Germinal center (tissue), 1 donor: ENCODE data around the gene CLDN19.

Experiments used
- DNase-seq: peaks from one replicate; pipeline ENCODE4 v3.0.0; 2012; ENCODE audit warnings: mixed read lengths, low spot score

CLDN19 gene

DNA sequence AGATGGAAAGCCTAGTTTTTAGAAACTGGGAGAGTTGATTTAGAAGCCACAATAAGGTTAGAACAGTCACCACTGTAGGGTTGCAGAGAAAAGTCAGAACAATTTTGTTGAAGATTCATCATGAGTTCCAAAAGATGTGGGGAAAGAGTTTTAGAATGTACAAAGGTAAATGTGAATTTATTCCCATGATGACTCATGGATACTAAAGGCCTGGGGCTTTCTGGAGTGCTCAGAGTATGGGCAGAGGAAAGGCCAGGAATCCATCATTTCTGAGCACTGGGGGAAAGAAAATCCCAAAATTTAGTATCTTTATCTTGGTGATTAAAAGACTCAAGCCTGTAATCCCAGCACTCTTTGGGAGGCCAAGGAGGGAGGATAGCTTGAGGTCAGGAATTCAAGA, 40.0 kb downstream of the CLDN19 start:
- no peak for DNase-seq

DNA sequence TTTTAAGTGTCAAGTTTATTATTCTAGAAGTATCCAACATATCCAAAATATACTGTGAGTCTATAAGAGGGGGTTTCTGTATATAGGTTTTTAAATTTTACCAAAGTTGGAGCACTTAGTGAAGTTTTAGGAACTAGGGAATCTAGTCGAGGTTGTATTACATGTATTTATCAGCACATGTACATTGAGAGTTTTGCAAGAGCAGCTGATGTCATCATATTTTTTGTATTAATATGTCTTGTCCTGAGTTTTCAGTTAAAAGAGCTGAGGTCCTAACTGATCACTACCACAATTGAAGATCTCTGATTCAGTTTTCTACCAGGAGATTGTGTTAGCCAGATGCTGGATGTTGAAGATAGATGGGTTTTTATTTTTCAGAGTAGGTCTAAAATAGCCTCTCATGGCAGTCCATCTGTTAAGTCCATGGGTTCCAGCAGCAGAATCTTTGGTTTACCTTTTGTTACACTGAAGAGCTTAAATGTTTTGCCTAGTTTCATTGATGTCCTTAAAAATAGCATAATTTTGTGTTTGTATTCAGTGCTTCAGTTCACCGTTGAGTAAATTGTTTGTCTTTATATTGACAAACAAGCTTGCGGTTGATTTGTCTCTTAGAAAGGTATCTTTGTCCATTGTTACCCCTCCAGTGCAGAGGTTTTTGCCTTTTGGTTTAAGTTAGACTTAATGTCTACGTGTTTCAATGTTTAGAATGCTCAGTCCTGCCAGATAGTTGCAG, 41.8 kb downstream of the CLDN19 start:
- DNase-seq, result no peak

GRCh38 chr1:42692911-42693310, 47.1 kb downstream of the CLDN19 start:
- DNase-seq, result no peak

GRCh38 chr1:42692461-42692860, 47.6 kb downstream of the CLDN19 start:
- DNase-seq, result no peak

- no peak for DNase-seq
Measured at GRCh38 chr1:42691157-42691498, 48.9 kb downstream of the CLDN19 start.

DNA sequence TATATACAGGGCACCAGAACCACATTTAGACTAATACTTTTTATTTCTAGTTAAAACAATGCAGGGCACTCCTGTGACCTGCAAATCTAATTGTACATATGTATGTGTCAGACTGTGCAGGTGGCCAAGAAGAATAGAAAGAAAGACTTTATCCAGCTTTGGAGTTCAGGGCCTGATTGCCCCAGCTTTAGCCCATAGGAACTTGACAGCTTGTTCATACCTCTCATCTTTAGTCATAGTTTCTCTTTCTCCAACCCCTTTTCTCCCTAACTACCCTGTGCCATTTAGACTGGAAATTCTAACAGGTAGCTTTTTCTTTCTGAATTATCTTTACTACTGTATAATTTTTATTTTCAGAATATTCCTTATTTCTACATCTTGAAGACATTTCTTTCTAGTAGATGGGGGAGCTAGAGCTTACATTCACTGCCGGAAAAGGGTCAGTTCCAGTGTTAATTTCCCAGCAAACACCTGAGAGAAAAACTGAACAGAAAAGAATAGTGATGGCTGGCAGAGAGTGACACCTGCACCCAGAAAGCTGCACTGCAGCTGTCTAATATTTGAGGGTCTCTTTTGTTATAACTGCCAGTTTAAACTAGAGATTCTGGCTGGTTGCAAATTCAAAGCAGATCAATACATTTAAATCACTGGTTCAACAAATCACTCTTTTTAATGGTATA, 49.4 kb downstream of the CLDN19 start:
- DNase-seq, result no peak

GRCh38 chr1:42689912-42690311, 50.1 kb downstream of the CLDN19 start:
- DNase-seq, result no peak

DNA sequence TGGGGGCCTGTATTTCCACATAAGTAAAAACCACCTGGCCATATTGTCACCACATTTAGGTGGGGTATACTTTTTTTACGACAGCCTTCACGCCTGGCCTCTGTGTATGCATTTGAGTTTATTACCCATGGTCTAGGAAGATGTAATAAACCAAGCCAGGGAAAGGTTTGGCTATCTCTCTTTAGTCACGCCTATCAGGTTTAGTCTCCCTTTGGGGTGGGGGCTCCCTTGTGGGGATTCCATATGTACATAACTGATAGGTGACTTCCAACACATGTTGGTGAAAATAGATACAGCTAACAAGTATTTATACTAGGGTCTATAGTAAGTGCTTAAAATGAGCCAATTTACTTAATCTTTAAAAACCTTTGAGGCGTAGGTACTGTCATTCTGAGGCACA, 53.6 kb downstream of the CLDN19 start:
- no peak for DNase-seq

GRCh38 chr1:42684139-42684538, 55.9 kb downstream of the CLDN19 start:
- DNase-seq, result no peak
